B cell (primary cell): ENCODE results near the gene SCNN1B. TPM values are rescaled to one million over a fixed set of nuclear protein-coding genes. Genes with fewer than 3 reads are reported as not detected.

Source experiments
- ATAC-seq: fragments of 200-7000 bp; cut with Tn5 transposase; one replicate; pipeline ENCODE4 v1.10.0; 2021; ENCODE audit warnings: low read depth, mild to moderate bottlenecking, moderate number of reproducible peaks, moderate library complexity
- CTCF ChIA-PET: fragments of 350-600 bp; sonication (Branson Sonifier 250); formaldehyde crosslinking; loops from one replicate; lab custom pipeline; 2021; ENCODE audit warnings: antibody characterized with exemption, inconsistent platforms; lab: Charles Lee
- POLR2A ChIA-PET: fragments of 350-600 bp; sonication (Branson Sonifier 250); formaldehyde crosslinking; loops from one replicate; lab custom pipeline; 2021; ENCODE audit warnings: antibody characterized with exemption; lab: Charles Lee
- DNase-seq: peaks from one replicate; pipeline ENCODE4 v3.0.0; 2013
- H2AFZ ChIP-seq: 2 replicates; pipeline ENCODE4 v1.6.1; 2012; ENCODE audit warnings: mild to moderate bottlenecking, low read depth, low read length; ENCODE audit not compliant: insufficient read depth, poor library complexity, severe bottlenecking
- H3K27ac ChIP-seq, 2 donors: 1 replicate in 1 of 2; 2 replicates in 1 of 2; pipeline ENCODE4 v1.5.1; 2012 to 2013; ENCODE audit warnings: low read length in 2 of 2, mild to moderate bottlenecking in 2 of 2, moderate library complexity in 1 of 2
- H3K27me3 ChIP-seq, 4 experiments: fragments of 200-600 bp in 1 of 4; sonication (generic) in 1 of 4; replicated peaks in 1 of 4; 1 replicate in 2 of 4; 2 replicates in 2 of 4; pipeline versions ENCODE4 v1.6.1 to v1.7.0; 2013 to 2016; ENCODE audit warnings: low read length in 3 of 4, mild to moderate bottlenecking in 2 of 4, mixed read lengths in 1 of 4, moderate library complexity in 1 of 4; ENCODE audit not compliant: insufficient read depth in 4 of 4, control insufficient read depth in 3 of 4; ENCODE audit errors: control extremely low read depth in 1 of 4
- H3K36me3 ChIP-seq, 2 experiments: replicated peaks in 1 of 2; 1 replicate in 1 of 2; 2 replicates in 1 of 2; pipeline versions ENCODE4 v1.6.1 to v1.7.1; 2013; ENCODE audit warnings: low read length in 1 of 2; ENCODE audit not compliant: insufficient read depth in 2 of 2, control insufficient read depth in 1 of 2; ENCODE audit errors: control extremely low read depth in 1 of 2, extremely low read depth in 1 of 2
- H3K4me1 ChIP-seq, 2 donors: fragments of 200-600 bp in 1 of 2; sonication (generic) in 1 of 2; 1 replicate in 1 of 2; 2 replicates in 1 of 2; pipeline versions ENCODE4 v1.5.1 to v1.6.1; 2013 to 2017; ENCODE audit warnings: low read length in 2 of 2; ENCODE audit not compliant: control insufficient read depth in 2 of 2, insufficient read depth in 2 of 2
- H3K4me2 ChIP-seq: replicated peaks from 2 replicates; pipeline ENCODE3; 2012; ENCODE audit warnings: mild to moderate bottlenecking, low read depth, low read length; ENCODE audit not compliant: poor library complexity, severe bottlenecking
- H3K4me3 ChIP-seq, 5 experiments: fragments of 200-600 bp in 1 of 5; sonication (generic) in 1 of 5; 1 replicate in 3 of 5; 2 replicates in 2 of 5; pipeline versions ENCODE4 v1.5.1 to v1.7.0; 2011 to 2016; ENCODE audit warnings: low read length in 4 of 5, mild to moderate bottlenecking in 4 of 5, low read depth in 2 of 5, control low read depth in 1 of 5, moderate library complexity in 1 of 5; ENCODE audit not compliant: insufficient read depth in 1 of 5; ENCODE audit errors: control extremely low read depth in 1 of 5, extremely low read depth in 1 of 5
- H3K79me2 ChIP-seq: fragments of 200-600 bp; sonication (generic); one replicate; pipeline ENCODE4 v1.6.0; 2016; ENCODE audit warnings: low read length; ENCODE audit not compliant: control insufficient read depth, insufficient read depth
- H3K9ac ChIP-seq: fragments of 200-600 bp; sonication (generic); 2 replicates; pipeline ENCODE4 v1.6.1; 2017; ENCODE audit warnings: mild to moderate bottlenecking, low read length, moderate library complexity
- H3K9me3 ChIP-seq, 3 donors: one replicate each; pipeline versions ENCODE4 v1.6.1 to v1.7.1; 2013; ENCODE audit warnings: low read length in 2 of 3; ENCODE audit not compliant: control insufficient read depth in 2 of 3, insufficient read depth in 1 of 3; ENCODE audit errors: control extremely low read depth in 1 of 3
- H4K20me1 ChIP-seq: 2 replicates; pipeline ENCODE4 v1.6.0; 2012; ENCODE audit warnings: mild to moderate bottlenecking, low read length; ENCODE audit not compliant: insufficient read depth, control insufficient read depth, poor library complexity, severe bottlenecking
- H3K27ac Mint-ChIP-seq: one replicate; pipeline ENCODE4 v1.8.0; 2021; ENCODE audit warnings: mixed read lengths
- H3K27me3 Mint-ChIP-seq: one replicate; pipeline ENCODE4 v1.8.0; 2021; ENCODE audit warnings: mixed read lengths
- H3K4me1 Mint-ChIP-seq: one replicate; pipeline ENCODE4 v1.8.0; 2021; ENCODE audit warnings: mixed read lengths
- H3K4me3 Mint-ChIP-seq: one replicate; pipeline ENCODE4 v1.8.0; 2021; ENCODE audit warnings: mixed read lengths
- H3K9me3 Mint-ChIP-seq: one replicate; pipeline ENCODE4 v1.8.0; 2022; ENCODE audit warnings: mixed read lengths; ENCODE audit not compliant: insufficient read depth
- CTCF ChIP-seq: fragments of 200-600 bp; IDR thresholded peaks from one replicate; pipeline ENCODE4 v1.8.0; 2022; ENCODE audit warnings: antibody characterized with exemption, mild to moderate bottlenecking
- EZH2 ChIP-seq: IDR thresholded peaks from 2 replicates; pipeline ENCODE4 v1.6.1; 2012; ENCODE audit warnings: borderline replicate concordance, low read depth, mild to moderate bottlenecking, moderate library complexity, low read length; ENCODE audit not compliant: insufficient read depth, poor library complexity, severe bottlenecking
- WGBS: methylation state at CpG from one replicate; pipeline ENCODE4 v1.1.5; 2013; ENCODE audit warnings: missing lambda C conversion rate; ENCODE audit not compliant: insufficient coverage; 5-methylcytosine and 5-hydroxymethylcytosine counted together
- intact Hi-C: fragments of 100-400 bp; cut with micrococcal nuclease; formaldehyde crosslinking; loops from one replicate; pipeline ENCODE4 v1.10.0; 2022
- polyA plus RNA-seq: library from polyadenylated mRNA; depleted of rRNA; stranded (reverse); fragments of >200 nt; gene quantifications from 2 replicates; pipeline ENCODE4 v1.2.3, GENCODE V29; 2012
- total RNA-seq, 2 donors: library from RNA; stranded (reverse); fragments of 120-200 nt in 1 of 2; gene quantifications; 1 replicate in 1 of 2; 2 replicates in 1 of 2; pipeline versions ENCODE4 v1.2.3 to v1.2.4, GENCODE V29; 2013 to 2022

Gene SCNN1B
- total and polyA plus RNA-seq, 2 donors (not counting 1 experiment from before 2014, with no cell fraction given), result 0.30 TPM; not detected in 1

GRCh38 chr16:23304620-23305019 lies 2.5 kb downstream of the SCNN1B start:
- no peaks in the 10 kb centered on the region for H3K79me2 ChIP-seq
- Mint-ChIP-seq H3K27ac (no peak overlapping the region), H3K9me3 (no peaks in the 10 kb centered on the region), H3K4me1 (peaks cover 8% of the 10 kb centered on the region), H3K27me3 (peaks cover 27% of the 10 kb centered on the region), H3K4me3 (no peak overlapping the region)
- peaks cover 3% of the 10 kb centered on the region in 2 donors for H3K4me1 ChIP-seq
- H3K4me2 ChIP-seq, result no peak overlapping the region
- H4K20me1 ChIP-seq, result no peaks in the 10 kb centered on the region
- H3K9ac ChIP-seq, result no peak overlapping the region
- ATAC-seq (no peak), DNase-seq (no peak)
- intact Hi-C loops, result no loop called here
- no peak overlapping the region for H3K27ac ChIP-seq
- H3K27me3 ChIP-seq, result peaks cover 0 to 16% (median 4%) of the 10 kb centered on the region in 4 experiments
- CTCF ChIA-PET, result no interaction called here
- H3K36me3 ChIP-seq, result no peaks in the 10 kb centered on the region
- POLR2A ChIA-PET, result no interaction called here
- no peak overlapping the region for H3K4me3 ChIP-seq
- no peak for TF ChIP-seq CTCF
- TF ChIP-seq EZH2, result no peak
- H3K9me3 ChIP-seq, result no peaks in the 10 kb centered on the region
- no peak overlapping the region for H2AFZ ChIP-seq
- WGBS, result 86% methylated on average over 1 of the region's 2 CpGs

- ChIA-PET POLR2A (no interaction called here), CTCF (no interaction called here)
- no peaks in the 10 kb centered on the region for H4K20me1 ChIP-seq
- Mint-ChIP-seq H3K9me3 (peaks cover 3% of the 10 kb centered on the region), H3K27ac (no peak overlapping the region), H3K27me3 (peaks cover 19% of the 10 kb centered on the region), H3K4me3 (no peak overlapping the region), H3K4me1 (peaks cover 7% of the 10 kb centered on the region)
- H3K79me2 ChIP-seq, result no peaks in the 10 kb centered on the region
- intact Hi-C loops, result no loop called here
- no peak overlapping the region for H2AFZ ChIP-seq
- H3K4me3 ChIP-seq, result no peak overlapping the region
- ATAC-seq (no peak), DNase-seq (no peak)
- H3K4me1 ChIP-seq, result peaks cover 3% of the 10 kb centered on the region in 2 donors
- H3K9me3 ChIP-seq, result peaks cover 0 to 8% (median 0%) of the 10 kb centered on the region in 3 donors
- H3K27me3 ChIP-seq, result peaks cover 0 to 15% (median 4%) of the 10 kb centered on the region in 4 experiments
- no peak overlapping the region for H3K4me2 ChIP-seq
- H3K9ac ChIP-seq, result no peak overlapping the region
- H3K36me3 ChIP-seq, result no peaks in the 10 kb centered on the region
- no peak for TF ChIP-seq CTCF
- TF ChIP-seq EZH2, result no peak
- 84% methylated on average over 5 of the region's 7 CpGs for WGBS
- no peak overlapping the region for H3K27ac ChIP-seq
Observed at GRCh38 chr16:23306199-23307100, 4.3 kb downstream of the SCNN1B start.
